Left lung (tissue), 10 donors: ENCODE data around the gene VRTN. TPM values are rescaled to one million over a fixed set of nuclear protein-coding genes. Genes with fewer than 3 reads are reported as not detected.
"Not testable (repeated sequence)": the region's sequence is repeated elsewhere in the genome, so short reads cannot be mapped to it uniquely, and the experiment has no call there.

Source experiments
- ATAC-seq: fragments of 200-7000 bp; cut with Tn5 transposase; one replicate; pipeline ENCODE4 v1.9.1; 2020; ENCODE audit warnings: moderate library complexity
- DNase-seq, 4 donors: peaks; one replicate each; pipeline ENCODE4 v3.0.0-alpha.2; 2013 to 2020
- H3K27ac ChIP-seq, 2 donors: fragments of 200-600 bp; sonication (generic) in 1 of 2; one replicate each; pipeline versions ENCODE4 v1.5.0 to v1.8.0; 2020 to 2021
- H3K27me3 ChIP-seq, 2 donors: fragments of 200-600 bp; sonication (generic) in 1 of 2; one replicate each; pipeline versions ENCODE4 v1.5.0 to v1.8.0; 2020 to 2021
- H3K36me3 ChIP-seq, 2 donors: fragments of 200-600 bp; sonication (generic) in 1 of 2; one replicate each; pipeline versions ENCODE4 v1.5.0 to v1.8.0; 2020 to 2021
- H3K4me1 ChIP-seq, 2 donors: fragments of 200-600 bp; one replicate each; pipeline ENCODE4 v1.8.0; 2021
- H3K4me3 ChIP-seq, 2 donors: fragments of 200-600 bp; sonication (generic) in 1 of 2; one replicate each; pipeline versions ENCODE4 v1.5.0 to v1.8.0; 2020 to 2021; ENCODE audit warnings: mild to moderate bottlenecking in 1 of 2
- H3K9me3 ChIP-seq, 2 donors: fragments of 200-600 bp; sonication (generic) in 1 of 2; one replicate each; pipeline versions ENCODE4 v1.5.0 to v1.8.0; 2020 to 2021
- intact Hi-C, 2 donors: fragments of 100-400 bp; cut with DNase I; formaldehyde crosslinking; loops; one replicate each; pipeline versions ENCODE4 v1.11.2 to v1.14.2; 2022
- polyA plus RNA-seq, 6 donors: library from polyadenylated mRNA; unstranded; fragments of 120-200 nt; gene quantifications; one replicate each; pipeline ENCODE4 v1.2.1, GENCODE V29; 2013; ENCODE audit not compliant: insufficient read length in 6 of 6
- total RNA-seq, 2 donors: library from RNA; stranded (reverse); fragmentation: NEBNext Ultra II Directional; extraction: Animal tissue kit (Norgen Biotek cat#: 25700); gene quantifications; one replicate each; pipeline ENCODE4 v1.2.1, GENCODE V29; 2021
- TF ChIP-seq, protein P1 (sequence below), 2 donors: fragments of 200-600 bp; sonication (generic) in 1 of 2; IDR thresholded peaks; one replicate each; pipeline versions ENCODE4 v1.5.0 to v1.8.0; 2021; ENCODE audit warnings: antibody characterized with exemption in 2 of 2
- donor health status: DM: no; HTN: yes; CAD: no.
- donor health status: DM: no; HTN: no; CAD: no.

VRTN gene
- total and polyA plus RNA-seq, 8 donors: 0.04 TPM; not detected in 7

DNA sequence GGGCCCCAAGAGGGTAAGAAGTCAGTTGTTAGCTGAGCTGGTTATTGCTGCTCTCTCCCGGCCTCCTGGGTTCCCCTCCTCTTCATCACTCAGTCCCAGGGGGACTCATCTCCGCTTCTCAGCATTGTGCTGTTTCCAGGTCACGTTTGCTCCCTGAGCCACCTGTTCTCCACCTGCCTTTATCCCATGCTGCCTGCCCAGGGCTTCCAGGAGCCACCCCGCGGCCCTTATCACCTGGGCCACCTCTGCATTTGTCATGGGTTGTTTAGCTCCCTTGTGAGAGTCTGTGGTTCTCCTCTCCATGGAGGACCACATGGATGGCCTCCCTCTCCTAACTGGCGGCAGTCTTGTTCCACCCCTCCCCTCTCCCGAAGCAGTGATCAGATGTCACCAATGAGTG, 41.7 kb downstream of the VRTN start:
- Histone ChIP-seq H3K4me3 (no peak overlapping the region), H3K9me3 (no peaks in the 10 kb centered on the region), H3K27ac (no peak overlapping the region), H3K36me3 (no peaks in the 10 kb centered on the region), H3K4me1 (no peaks in the 10 kb centered on the region), H3K27me3 (peaks cover 0 to 13% of the 10 kb centered on the region in 2 donors)
- intact Hi-C loops: no loop called here
- TF ChIP-seq, protein P1, sequence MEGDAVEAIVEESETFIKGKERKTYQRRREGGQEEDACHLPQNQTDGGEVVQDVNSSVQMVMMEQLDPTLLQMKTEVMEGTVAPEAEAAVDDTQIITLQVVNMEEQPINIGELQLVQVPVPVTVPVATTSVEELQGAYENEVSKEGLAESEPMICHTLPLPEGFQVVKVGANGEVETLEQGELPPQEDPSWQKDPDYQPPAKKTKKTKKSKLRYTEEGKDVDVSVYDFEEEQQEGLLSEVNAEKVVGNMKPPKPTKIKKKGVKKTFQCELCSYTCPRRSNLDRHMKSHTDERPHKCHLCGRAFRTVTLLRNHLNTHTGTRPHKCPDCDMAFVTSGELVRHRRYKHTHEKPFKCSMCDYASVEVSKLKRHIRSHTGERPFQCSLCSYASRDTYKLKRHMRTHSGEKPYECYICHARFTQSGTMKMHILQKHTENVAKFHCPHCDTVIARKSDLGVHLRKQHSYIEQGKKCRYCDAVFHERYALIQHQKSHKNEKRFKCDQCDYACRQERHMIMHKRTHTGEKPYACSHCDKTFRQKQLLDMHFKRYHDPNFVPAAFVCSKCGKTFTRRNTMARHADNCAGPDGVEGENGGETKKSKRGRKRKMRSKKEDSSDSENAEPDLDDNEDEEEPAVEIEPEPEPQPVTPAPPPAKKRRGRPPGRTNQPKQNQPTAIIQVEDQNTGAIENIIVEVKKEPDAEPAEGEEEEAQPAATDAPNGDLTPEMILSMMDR (IDR thresholded peaks at IDR 0.05): no peak
- ATAC-seq: no peak
- no peak for DNase-seq

DNA sequence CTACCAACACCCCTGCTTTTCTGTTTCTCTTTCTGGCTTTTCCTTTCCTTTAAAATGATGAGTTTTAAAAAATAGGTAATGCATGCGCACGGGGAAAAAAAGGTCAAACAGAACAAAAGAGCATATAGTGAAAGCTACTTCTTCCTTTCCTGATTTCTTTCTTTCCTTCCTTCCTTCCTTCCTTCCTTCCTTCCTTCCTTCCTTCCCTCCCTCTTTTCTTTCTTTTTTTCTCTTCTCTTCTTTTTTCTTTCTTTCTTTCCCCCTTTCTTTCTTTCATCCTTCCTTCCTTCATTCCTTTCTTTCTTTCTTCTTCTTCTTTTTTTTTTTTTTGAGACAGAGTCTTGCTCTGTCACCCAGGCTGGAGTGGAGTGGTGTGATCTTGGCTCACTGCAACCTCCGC, 42.2 kb downstream of the VRTN start:
- H3K36me3 ChIP-seq, H3K4me1 ChIP-seq, H3K9me3 ChIP-seq, DNase-seq, intact Hi-C loops, H3K27ac ChIP-seq, H3K4me3 ChIP-seq, ATAC-seq: not testable (repeated sequence)
- peaks cover 0 to 13% of the 10 kb centered on the region in 2 donors for H3K27me3 ChIP-seq

DNA sequence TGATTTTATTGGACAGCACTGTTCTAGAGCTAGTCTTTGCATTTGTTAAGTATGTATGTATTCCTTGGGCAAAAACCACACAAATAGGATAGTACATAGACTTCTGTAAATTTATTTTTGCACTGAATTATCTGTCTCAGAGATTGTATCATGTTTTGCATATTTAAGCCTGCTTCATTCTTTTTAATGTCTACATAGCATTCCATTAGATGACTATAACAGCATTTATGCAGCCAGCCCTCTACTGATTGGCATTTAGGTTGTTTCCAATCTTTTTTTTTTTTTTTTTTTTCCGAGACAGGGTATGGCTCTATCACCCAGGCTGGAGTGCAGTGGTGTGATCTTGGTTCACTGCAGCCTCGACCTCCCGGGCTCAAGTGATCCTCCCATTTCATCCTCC, 43.2 kb downstream of the VRTN start:
- peaks cover 0 to 13% of the 10 kb centered on the region in 2 donors for H3K27me3 ChIP-seq
- DNase-seq (no peak), ATAC-seq (no peak)
- no peaks in the 10 kb centered on the region for H3K9me3 ChIP-seq
- H3K27ac ChIP-seq: no peak overlapping the region
- TF ChIP-seq, protein P1 (IDR thresholded peaks at IDR 0.05): no peak
- H3K36me3 ChIP-seq: no peaks in the 10 kb centered on the region
- no peaks in the 10 kb centered on the region for H3K4me1 ChIP-seq
- H3K4me3 ChIP-seq: no peak overlapping the region
- intact Hi-C loops: no loop called here

DNA sequence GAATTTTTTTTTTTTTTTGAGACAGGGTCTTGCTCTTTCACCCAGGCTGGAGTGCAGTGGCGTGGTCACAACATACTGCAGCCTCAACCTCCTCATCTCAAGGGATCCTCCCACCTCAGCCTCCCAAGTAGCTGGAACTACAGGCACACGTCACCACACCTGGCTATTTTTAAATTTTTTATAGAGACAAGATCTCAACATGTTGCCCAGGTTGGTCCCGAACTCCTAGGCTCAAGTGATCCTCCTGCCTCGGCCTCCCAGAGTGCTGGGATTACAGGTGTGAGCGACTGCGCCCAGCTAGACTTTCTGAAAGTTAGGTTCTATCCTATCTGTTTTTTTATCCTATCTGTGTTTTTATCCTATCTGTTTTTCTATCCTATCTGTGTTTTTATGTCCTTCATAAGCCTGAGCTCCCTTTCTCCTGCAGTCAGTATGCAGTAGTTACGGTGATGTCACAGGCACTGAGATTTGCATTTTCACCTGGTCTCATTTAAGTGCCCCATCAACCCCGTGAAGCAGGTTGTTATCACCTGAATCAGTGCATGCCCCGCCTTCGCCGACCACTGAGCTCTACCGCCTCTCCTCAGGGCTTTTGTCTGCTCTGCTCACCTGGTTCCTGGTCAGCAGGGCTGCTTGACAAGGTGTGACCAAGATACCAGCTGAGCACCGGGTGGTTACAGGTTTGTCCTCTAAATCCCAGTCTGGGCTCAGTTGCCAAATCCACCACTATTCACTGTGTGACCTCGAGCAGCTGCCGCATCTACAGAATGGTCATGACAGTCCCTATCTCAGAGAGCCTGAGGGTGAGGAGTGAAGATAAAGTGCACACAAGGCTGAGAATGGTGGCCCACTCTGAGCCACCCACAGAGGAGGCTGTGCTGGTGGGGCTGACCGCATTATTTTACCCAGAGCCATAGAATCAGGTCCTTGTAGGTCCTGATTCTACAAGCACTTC, 44.6 kb downstream of the VRTN start:
- intact Hi-C loops: no loop called here
- Histone ChIP-seq H3K4me1 (no peaks in the 10 kb centered on the region), H3K27ac (no peak overlapping the region), H3K36me3 (no peaks in the 10 kb centered on the region), H3K9me3 (no peaks in the 10 kb centered on the region), H3K27me3 (peaks cover 0 to 13% of the 10 kb centered on the region in 2 donors), H3K4me3 (no peak overlapping the region)
- DNase-seq (no peak), ATAC-seq (no peak)
- TF ChIP-seq, protein P1 (IDR thresholded peaks at IDR 0.05): no peak

DNA sequence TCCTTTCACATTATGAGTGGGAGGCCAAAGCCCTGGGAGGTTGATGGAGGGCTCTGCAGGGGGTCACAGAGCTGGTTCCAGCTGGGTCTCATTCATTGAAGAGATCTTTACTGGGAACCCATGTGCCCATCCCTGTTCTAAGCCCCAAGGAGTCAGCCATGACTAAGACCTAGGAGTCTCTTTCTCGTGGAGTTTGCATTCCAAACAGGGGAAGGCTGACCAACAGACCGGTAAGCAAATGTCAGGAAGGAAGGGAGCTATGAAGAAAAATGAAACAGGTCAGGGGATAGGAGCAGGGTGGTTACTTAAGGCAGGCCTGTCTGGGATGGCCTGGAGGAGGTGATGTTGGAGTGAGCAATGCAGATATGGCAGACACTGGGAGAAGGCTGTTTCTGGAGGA, 46.3 kb downstream of the VRTN start:
- TF ChIP-seq, protein P1 (IDR thresholded peaks at IDR 0.05): no peak
- H3K4me1 ChIP-seq: no peaks in the 10 kb centered on the region
- ATAC-seq (no peak), DNase-seq (no peak)
- H3K9me3 ChIP-seq: no peaks in the 10 kb centered on the region
- intact Hi-C loops: no loop called here
- no peak overlapping the region for H3K4me3 ChIP-seq
- H3K27me3 ChIP-seq: peaks cover 0 to 13% of the 10 kb centered on the region in 2 donors
- H3K36me3 ChIP-seq: no peaks in the 10 kb centered on the region
- no peak overlapping the region for H3K27ac ChIP-seq
